Tibial nerve (tissue), 4 donors: ENCODE data around the gene PLA2G10. TPM values are rescaled to one million over a fixed set of nuclear protein-coding genes. Genes with fewer than 3 reads are reported as not detected.
"Not testable (repeated sequence)": the region's sequence is repeated elsewhere in the genome, so short reads cannot be mapped to it uniquely, and the experiment has no call there.

Source experiments
- DNase-seq, 2 donors: peaks; one replicate each; pipeline ENCODE4 v3.0.0-alpha.2; 2019; ENCODE audit warnings: low spot score in 2 of 2
- H3K27ac ChIP-seq, 4 donors: fragments of 200-600 bp; sonication (generic) in 3 of 4; one replicate each; pipeline ENCODE4 v1.5.1; 2017 to 2019; ENCODE audit warnings: mild to moderate bottlenecking in 1 of 4
- H3K27me3 ChIP-seq, 2 donors: fragments of 200-600 bp; sonication (generic) in 1 of 2; one replicate each; pipeline versions ENCODE4 v1.5.1 to v1.6.0; 2017 to 2019
- H3K36me3 ChIP-seq, 3 donors: fragments of 200-600 bp; sonication (generic); one replicate each; pipeline ENCODE4 v1.5.1; 2018 to 2019
- H3K4me1 ChIP-seq, 4 donors: fragments of 200-600 bp; sonication (generic) in 3 of 4; one replicate each; pipeline ENCODE4 v1.5.1; 2017 to 2019
- H3K4me3 ChIP-seq, 4 donors: fragments of 200-600 bp; sonication (generic) in 3 of 4; one replicate each; pipeline ENCODE4 v1.5.1; 2017 to 2019; ENCODE audit warnings: mild to moderate bottlenecking in 1 of 4, moderate library complexity in 1 of 4
- H3K9me3 ChIP-seq, 4 donors: fragments of 200-600 bp; sonication (generic) in 3 of 4; one replicate each; pipeline ENCODE4 v1.5.1; 2017 to 2019
- EP300 ChIP-seq, 2 donors: sonication (generic); formaldehyde crosslinking; IDR thresholded peaks; one replicate each; pipeline ENCODE4 v1.6.1; 2017; ENCODE audit warnings: antibody characterized with exemption in 2 of 2, mild to moderate bottlenecking in 1 of 2
- POLR2A ChIP-seq, 2 donors: fragments of 450-650 bp; IDR thresholded peaks; one replicate each; pipeline ENCODE4 v1.6.1; 2017; ENCODE audit warnings: antibody characterized with exemption in 2 of 2, mild to moderate bottlenecking in 2 of 2, moderate library complexity in 2 of 2
- WGBS, 2 donors: methylation state at CpG; one replicate each; pipeline ENCODE4 v1.1.5; 2018; 5-methylcytosine and 5-hydroxymethylcytosine counted together
- total RNA-seq, 4 donors: library from RNA; depleted of rRNA; stranded (reverse); fragments of >200 nt; gene quantifications; one replicate each; pipeline ENCODE4 v1.1.0, GENCODE V29; 2016
- TF ChIP-seq, protein P1 (sequence below), 5 experiments: fragments of 200-600 bp in 3 of 5; fragments of 450-650 bp in 2 of 5; sonication (generic) in 3 of 5; IDR thresholded peaks; one replicate each; pipeline ENCODE4 v1.5.1; 2016 to 2019; ENCODE audit warnings: antibody characterized with exemption in 5 of 5, mild to moderate bottlenecking in 3 of 5, moderate library complexity in 2 of 5

The PLA2G10 gene
- total RNA-seq, 4 donors from 2014 or later, result not detected

DNA sequence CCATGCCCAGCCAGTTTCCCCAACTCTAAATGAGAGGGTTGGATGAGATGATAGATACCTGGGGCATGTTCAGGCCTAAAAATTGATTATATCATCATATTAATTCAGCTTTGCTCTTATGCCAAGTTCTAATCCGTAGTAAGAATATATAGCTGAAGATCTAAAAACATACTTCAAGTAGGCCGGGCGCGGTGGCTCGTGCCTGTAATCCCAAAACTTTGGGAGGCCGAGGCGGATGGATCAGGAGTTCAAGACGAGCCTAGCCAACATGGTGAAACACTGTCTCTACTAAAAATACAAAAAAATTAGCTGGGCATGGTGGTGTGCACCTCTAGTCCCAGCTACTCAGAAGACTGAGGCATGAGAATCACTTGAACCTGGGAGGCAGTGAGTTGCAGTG lies 12.0 kb downstream of the PLA2G10 start:
- H3K9me3 ChIP-seq, result no peaks in the 10 kb centered on the region
- no peak overlapping the region for H3K4me3 ChIP-seq
- 94% methylated on average over 8 of the region's 8 CpGs for WGBS, 2 donors
- TF ChIP-seq, protein P1, sequence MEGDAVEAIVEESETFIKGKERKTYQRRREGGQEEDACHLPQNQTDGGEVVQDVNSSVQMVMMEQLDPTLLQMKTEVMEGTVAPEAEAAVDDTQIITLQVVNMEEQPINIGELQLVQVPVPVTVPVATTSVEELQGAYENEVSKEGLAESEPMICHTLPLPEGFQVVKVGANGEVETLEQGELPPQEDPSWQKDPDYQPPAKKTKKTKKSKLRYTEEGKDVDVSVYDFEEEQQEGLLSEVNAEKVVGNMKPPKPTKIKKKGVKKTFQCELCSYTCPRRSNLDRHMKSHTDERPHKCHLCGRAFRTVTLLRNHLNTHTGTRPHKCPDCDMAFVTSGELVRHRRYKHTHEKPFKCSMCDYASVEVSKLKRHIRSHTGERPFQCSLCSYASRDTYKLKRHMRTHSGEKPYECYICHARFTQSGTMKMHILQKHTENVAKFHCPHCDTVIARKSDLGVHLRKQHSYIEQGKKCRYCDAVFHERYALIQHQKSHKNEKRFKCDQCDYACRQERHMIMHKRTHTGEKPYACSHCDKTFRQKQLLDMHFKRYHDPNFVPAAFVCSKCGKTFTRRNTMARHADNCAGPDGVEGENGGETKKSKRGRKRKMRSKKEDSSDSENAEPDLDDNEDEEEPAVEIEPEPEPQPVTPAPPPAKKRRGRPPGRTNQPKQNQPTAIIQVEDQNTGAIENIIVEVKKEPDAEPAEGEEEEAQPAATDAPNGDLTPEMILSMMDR (IDR thresholded peaks at IDR 0.05), result no peak
- TF ChIP-seq EP300 (IDR thresholded peaks at IDR 0.05) (no peak), POLR2A (IDR thresholded peaks at IDR 0.05) (no peak)
- H3K27ac ChIP-seq, result no peak overlapping the region
- no peaks in the 10 kb centered on the region for H3K4me1 ChIP-seq
- H3K36me3 ChIP-seq, result no peaks in the 10 kb centered on the region
- DNase-seq, result no peak
- no peaks in the 10 kb centered on the region for H3K27me3 ChIP-seq

DNA sequence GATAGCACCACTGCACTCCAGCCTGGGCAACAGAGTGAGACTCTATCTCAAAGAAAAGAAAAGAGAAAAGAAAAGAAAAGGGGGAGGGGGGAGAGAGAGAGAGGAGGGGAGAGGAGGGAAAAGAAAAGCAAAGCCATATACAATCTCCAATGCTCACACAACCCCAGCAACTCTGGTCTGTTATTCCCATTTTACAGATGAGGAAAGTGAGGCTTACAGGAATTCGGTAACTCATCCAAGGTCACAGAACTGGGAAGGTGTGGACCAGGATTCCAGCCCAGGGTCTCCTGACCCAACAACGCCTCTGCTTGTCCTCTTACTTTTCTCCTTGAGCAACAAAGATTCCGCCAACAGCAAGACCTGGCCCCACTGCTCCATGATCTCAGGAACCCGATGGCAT lies 13.0 kb downstream of the PLA2G10 start:
- 92 to 95% methylated on average over 4 of the region's 4 CpGs for WGBS, 2 donors
- no peaks in the 10 kb centered on the region for H3K27me3 ChIP-seq

DNA sequence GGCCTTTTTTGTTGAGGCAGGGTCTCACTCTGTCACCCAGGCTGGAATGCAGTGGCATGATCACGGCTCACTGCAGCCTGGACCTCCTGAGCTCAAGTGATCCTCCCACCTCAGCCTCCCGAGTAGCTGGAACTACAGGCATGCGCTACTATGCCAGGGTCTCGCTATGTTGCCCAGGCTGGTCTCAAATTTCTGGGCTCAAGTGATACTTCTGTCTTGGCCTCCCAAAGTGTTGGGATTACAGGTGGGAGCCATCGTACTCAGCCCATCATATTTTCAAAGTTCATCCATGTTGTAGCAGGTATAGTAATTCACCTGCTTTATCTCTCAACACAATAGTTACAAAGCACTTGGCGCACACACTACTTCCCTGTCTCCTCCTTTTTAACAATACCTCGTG lies 13.7 kb downstream of the PLA2G10 start:
- not testable (repeated sequence) for H3K4me1 ChIP-seq, H3K9me3 ChIP-seq, H3K4me3 ChIP-seq, H3K27me3 ChIP-seq, H3K36me3 ChIP-seq, DNase-seq, H3K27ac ChIP-seq
- 81 to 85% methylated on average over 7 of the region's 7 CpGs for whole genome bisulfite sequencing, 2 donors

More for the DNA sequence above, 13.0 kb downstream of the PLA2G10 start:
- H3K27ac ChIP-seq, result no peak overlapping the region
- DNase-seq, result no peak
- TF ChIP-seq POLR2A (IDR thresholded peaks at IDR 0.05) (no peak), EP300 (IDR thresholded peaks at IDR 0.05) (no peak)
- TF ChIP-seq, protein P1 (IDR thresholded peaks at IDR 0.05), result no peak
- no peaks in the 10 kb centered on the region for H3K9me3 ChIP-seq
- no peak overlapping the region for H3K4me3 ChIP-seq
- no peaks in the 10 kb centered on the region for H3K4me1 ChIP-seq
- H3K36me3 ChIP-seq, result no peaks in the 10 kb centered on the region

DNA sequence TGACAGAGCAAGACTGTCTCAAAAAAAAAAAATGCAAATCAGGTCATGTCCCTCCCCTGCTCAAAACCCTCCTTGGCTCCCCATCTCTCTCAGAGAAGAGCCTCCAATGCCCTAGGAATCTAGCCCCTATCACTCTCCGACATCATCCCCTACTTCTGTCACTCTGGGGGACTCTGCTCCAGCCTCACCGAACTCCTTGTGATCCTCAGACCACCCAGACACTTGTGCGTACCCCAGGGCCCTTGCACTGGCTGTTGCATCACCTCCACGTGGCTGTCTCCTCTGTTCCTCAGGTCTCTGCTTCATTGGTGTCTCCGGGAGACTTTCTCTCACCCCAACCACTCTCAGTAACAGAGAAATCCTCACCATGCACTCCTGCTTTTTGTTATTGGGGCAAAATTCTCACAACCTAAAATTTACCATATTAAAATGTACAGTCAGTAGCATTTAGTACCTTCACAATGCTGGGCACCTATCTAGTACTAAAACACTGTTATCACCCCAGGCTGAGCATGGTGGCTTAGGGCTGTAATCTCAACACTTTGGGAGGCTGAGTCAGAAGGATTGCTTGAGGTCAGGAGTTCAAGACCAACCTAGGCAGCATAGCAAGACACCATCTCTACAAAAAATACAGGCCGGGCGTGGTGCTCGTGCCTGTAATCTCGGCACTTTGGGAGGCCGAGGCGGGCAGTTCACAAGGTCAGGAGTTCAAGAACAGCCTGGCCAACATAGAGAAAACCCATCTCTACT lies 15.2 kb downstream of the PLA2G10 start:
- H3K4me1 ChIP-seq, result no peaks in the 10 kb centered on the region
- 77 to 81% methylated on average over 11 of the region's 11 CpGs for WGBS, 2 donors
- TF ChIP-seq POLR2A (IDR thresholded peaks at IDR 0.05) (no peak), EP300 (IDR thresholded peaks at IDR 0.05) (no peak)
- TF ChIP-seq, protein P1 (IDR thresholded peaks at IDR 0.05), result no peak
- DNase-seq, result no peak
- no peaks in the 10 kb centered on the region for H3K9me3 ChIP-seq
- no peak overlapping the region for H3K4me3 ChIP-seq
- no peak overlapping the region for H3K27ac ChIP-seq
- no peaks in the 10 kb centered on the region for H3K27me3 ChIP-seq
- no peaks in the 10 kb centered on the region for H3K36me3 ChIP-seq

DNA sequence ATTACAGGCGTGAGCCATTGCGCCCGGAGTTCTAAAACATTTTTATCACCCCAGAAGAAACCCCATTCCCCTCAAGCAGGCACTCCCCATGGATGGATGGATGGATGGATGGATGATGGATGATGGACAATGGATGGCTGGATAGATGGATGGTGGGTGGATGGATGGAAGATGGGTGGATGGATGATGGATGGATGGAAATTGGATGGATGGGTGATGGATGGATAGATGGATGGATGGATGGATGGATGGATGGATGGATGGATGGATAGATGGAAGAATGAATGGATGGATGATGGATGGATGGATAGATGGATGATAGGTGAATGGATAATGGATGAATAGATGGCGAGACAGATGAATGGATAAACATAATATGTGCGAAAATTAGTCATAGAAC lies 16.5 kb downstream of the PLA2G10 start:
- Histone ChIP-seq H3K27me3 (no peaks in the 10 kb centered on the region), H3K9me3 (no peaks in the 10 kb centered on the region), H3K27ac (no peak overlapping the region), H3K4me3 (no peak overlapping the region), H3K36me3 (no peaks in the 10 kb centered on the region), H3K4me1 (no peaks in the 10 kb centered on the region)
- TF ChIP-seq EP300 (IDR thresholded peaks at IDR 0.05) (no peak), POLR2A (IDR thresholded peaks at IDR 0.05) (no peak)
- TF ChIP-seq, protein P1 (IDR thresholded peaks at IDR 0.05), result no peak
- 90 to 92% methylated on average over 5 of the region's 5 CpGs for WGBS, 2 donors
- DNase-seq, result no peak
